SK-N-SH (cell line): ENCODE results near the gene GALNT12. TPM values are rescaled to one million over a fixed set of nuclear protein-coding genes. Genes with fewer than 3 reads are reported as not detected.

Experiments
- CTCF ChIA-PET: fragments of 300-600, 350-600 bp; formaldehyde crosslinking; extraction: SDS; loops from one replicate; lab custom pipeline; 2021; lab: Yijun Ruan, JAX
- POLR2A ChIA-PET: fragments of 350-600 bp; sonication (Branson Sonifier 250); formaldehyde crosslinking; extraction: SDS; loops from one replicate; lab custom pipeline; 2020; ENCODE audit warnings: antibody characterized with exemption, inconsistent platforms; lab: Yijun Ruan, JAX
- DNase-seq: peaks from one replicate; pipeline ENCODE4 v3.0.0; 2012
- H2AFZ ChIP-seq: fragments of 200-600 bp; sonication (generic); 2 replicates; pipeline ENCODE4 v1.8.1; 2016; ENCODE audit warnings: antibody characterized with exemption, mild to moderate bottlenecking, low read depth
- H3F3A ChIP-seq: fragments of 200-600 bp; sonication (generic); replicated peaks from 2 replicates; pipeline ENCODE3; 2016; ENCODE audit warnings: antibody characterized with exemption, mild to moderate bottlenecking; ENCODE audit not compliant: insufficient read depth
- H3K27ac ChIP-seq, 2 experiments: fragments of 200-500 bp in 1 of 2; fragments of 200-600 bp in 1 of 2; sonication (Bioruptor generic) in 1 of 2; sonication (generic), shearing (Covaris generic) in 1 of 2; 2 replicates each; pipeline versions ENCODE4 v1.5.1 to v1.6.1; 2014 to 2016; ENCODE audit warnings: low read depth in 2 of 2, inconsistent platforms in 1 of 2, low read length in 1 of 2, mild to moderate bottlenecking in 1 of 2, mixed read lengths in 1 of 2
- H3K27me3 ChIP-seq: fragments of 200-600 bp; sonication (generic), shearing (Covaris generic); 2 replicates; pipeline ENCODE4 v1.6.1; 2016; ENCODE audit warnings: mixed run types; ENCODE audit not compliant: insufficient read depth
- H3K36me3 ChIP-seq, 2 experiments: fragments of 200-500 bp in 1 of 2; fragments of 200-600 bp in 1 of 2; sonication (Bioruptor generic) in 1 of 2; sonication (generic) in 1 of 2; replicated peaks in 1 of 2; 2 replicates each; pipeline versions ENCODE3 to v1.5.1; 2014 to 2016; ENCODE audit warnings: low read length in 1 of 2, mild to moderate bottlenecking in 1 of 2; ENCODE audit not compliant: insufficient read depth in 2 of 2, control insufficient read depth in 1 of 2
- H3K4me1 ChIP-seq, 2 experiments: fragments of 200-500 bp in 1 of 2; fragments of 200-600 bp in 1 of 2; sonication (Bioruptor generic) in 1 of 2; sonication (generic), shearing (Covaris generic) in 1 of 2; 2 replicates each; pipeline versions ENCODE4 v1.5.1 to v1.6.1; 2014 to 2016; ENCODE audit warnings: low read depth in 1 of 2, low read length in 1 of 2, mixed run types in 1 of 2; ENCODE audit not compliant: insufficient read depth in 2 of 2, control insufficient read depth in 1 of 2
- H3K4me2 ChIP-seq: fragments of 200-600 bp; sonication (generic), shearing (Covaris generic); 2 replicates; pipeline ENCODE4 v1.6.1; 2017; ENCODE audit warnings: mixed run types
- H3K4me3 ChIP-seq, 2 experiments: fragments of 200-500 bp in 1 of 2; fragments of 200-600 bp in 1 of 2; sonication (Bioruptor generic) in 1 of 2; sonication (generic), shearing (Covaris generic) in 1 of 2; 2 replicates each; pipeline versions ENCODE4 v1.5.1 to v1.8.1; 2014 to 2016; ENCODE audit warnings: low read depth in 2 of 2, inconsistent platforms in 1 of 2, low read length in 1 of 2, mild to moderate bottlenecking in 1 of 2, mixed read lengths in 1 of 2, moderate library complexity in 1 of 2
- H3K79me2 ChIP-seq: fragments of 200-600 bp; sonication (generic); 2 replicates; pipeline ENCODE4 v1.8.1; 2017; ENCODE audit warnings: mild to moderate bottlenecking; ENCODE audit not compliant: insufficient read depth
- H3K9ac ChIP-seq: fragments of 200-600 bp; sonication (generic); 2 replicates; pipeline ENCODE4 v1.6.1; 2017; ENCODE audit warnings: mixed run types
- H3K9me2 ChIP-seq: fragments of 200-600 bp; sonication (generic); 2 replicates; pipeline ENCODE4 v1.6.1; 2017; ENCODE audit warnings: mixed run types
- H3K9me3 ChIP-seq: fragments of 200-600 bp; sonication (generic); 2 replicates; pipeline ENCODE4 v1.6.1; 2017; ENCODE audit warnings: mixed run types, mild to moderate bottlenecking, moderate library complexity
- H4K20me1 ChIP-seq: fragments of 200-600 bp; sonication (generic); 2 replicates; pipeline ENCODE4 v1.6.1; 2017; ENCODE audit warnings: mild to moderate bottlenecking, mixed run types; ENCODE audit not compliant: insufficient read depth
- ELF1 ChIP-seq: IDR thresholded peaks from 2 replicates; pipeline ENCODE4 v1.4.0; 2012
- EP300 ChIP-seq, 2 experiments: IDR thresholded peaks; 2 replicates each; pipeline versions ENCODE4 v1.4.0 to v1.6.1; 2012; ENCODE audit warnings: borderline replicate concordance in 1 of 2, low read depth in 1 of 2, low read length in 1 of 2
- EZH2phosphoT487 ChIP-seq: fragments of 200-600 bp; sonication (generic); IDR thresholded peaks from 2 replicates; pipeline ENCODE4 v1.6.1; 2017; ENCODE audit warnings: low read depth, mixed run types, mild to moderate bottlenecking, antibody characterized with exemption, moderate library complexity, borderline replicate concordance
- FOSL2 ChIP-seq: IDR thresholded peaks from 2 replicates; pipeline ENCODE4 v1.4.0; 2012; ENCODE audit warnings: low read depth, mild to moderate bottlenecking, moderate library complexity, borderline replicate concordance
- FOXJ3 ChIP-seq: sonication (generic); formaldehyde crosslinking; IDR thresholded peaks from 2 replicates; pipeline ENCODE4 v1.5.1; 2020; ENCODE audit warnings: mild to moderate bottlenecking, missing genetic modification reagents
- GABPA ChIP-seq: IDR thresholded peaks from 2 replicates; pipeline ENCODE4 v1.4.0; 2012; ENCODE audit warnings: low read depth, mild to moderate bottlenecking
- GATA2 ChIP-seq: sonication (generic); formaldehyde crosslinking; IDR thresholded peaks from 2 replicates; pipeline ENCODE4 v1.5.0; 2020; ENCODE audit warnings: mild to moderate bottlenecking, missing genetic modification reagents
- IRF3 ChIP-seq: fragments of 150-350 bp; IDR thresholded peaks from 2 replicates; pipeline ENCODE4 v1.6.1; 2016; ENCODE audit warnings: mild to moderate bottlenecking, low read depth, low read length
- JUND ChIP-seq: IDR thresholded peaks from 2 replicates; pipeline ENCODE4 v1.4.0; 2012
- MAX ChIP-seq: IDR thresholded peaks from 2 replicates; pipeline ENCODE4 v1.4.0; 2012; ENCODE audit warnings: low read depth
- NRF1 ChIP-seq: IDR thresholded peaks from 2 replicates; pipeline ENCODE4 v1.6.1; 2012; ENCODE audit warnings: low read depth, mild to moderate bottlenecking, low read length
- PBX3 ChIP-seq: IDR thresholded peaks from 2 replicates; pipeline ENCODE4; 2012
- POLR2AphosphoS5 ChIP-seq: IDR thresholded peaks from 2 replicates; pipeline ENCODE4 v1.6.1; 2012; ENCODE audit warnings: low read depth, low read length
- RAD21 ChIP-seq: IDR thresholded peaks from 2 replicates; pipeline ENCODE4 v1.6.1; 2012; ENCODE audit warnings: mild to moderate bottlenecking, low read length
- RCOR1 ChIP-seq: fragments of 150-350 bp; IDR thresholded peaks from 2 replicates; pipeline ENCODE4 v1.6.1; 2017; ENCODE audit warnings: antibody characterized with exemption, low read length
- RXRA ChIP-seq: IDR thresholded peaks from 2 replicates; pipeline ENCODE4 v1.4.0; 2012; ENCODE audit warnings: low read depth, mild to moderate bottlenecking, borderline replicate concordance
- SMC3 ChIP-seq: IDR thresholded peaks from 2 replicates; pipeline ENCODE4 v1.6.1; 2012; ENCODE audit warnings: low read depth, low read length, improper control_type of control experiment
- TAF1 ChIP-seq: IDR thresholded peaks from 2 replicates; pipeline ENCODE4 v1.6.1; 2012; ENCODE audit warnings: low read depth, mild to moderate bottlenecking, low read length, moderate library complexity, borderline replicate concordance
- TEAD4 ChIP-seq: IDR thresholded peaks from 2 replicates; pipeline ENCODE4 v1.4.0; 2012; ENCODE audit warnings: mild to moderate bottlenecking, borderline replicate concordance; ENCODE audit not compliant: insufficient read depth
- USF2 ChIP-seq: fragments of 150-350 bp; IDR thresholded peaks from 2 replicates; pipeline ENCODE4 v1.6.1; 2017; ENCODE audit warnings: antibody characterized with exemption, low read length, low read depth, borderline replicate concordance
- WGBS: methylation state at CpG from one replicate; pipeline ENCODE4 v1.1.6; 2017; ENCODE audit warnings: low lambda C conversion rate; 5-methylcytosine and 5-hydroxymethylcytosine counted together
- polyA plus RNA-seq, 3 experiments: library from polyadenylated mRNA; depleted of rRNA; stranded (reverse); fragments of >200 nt; gene quantifications; 2 replicates each; pipeline ENCODE4 v1.2.3, GENCODE V29; 2012

GALNT12 gene
- polyA plus RNA-seq, 1 of the 3 experiments (the other 2 are of a cell fraction) = 7.4 TPM

- no peak for DNase-seq
- no peak overlapping the region for H3K4me3 ChIP-seq
- H3K4me2 ChIP-seq = no peak overlapping the region
- H3K27me3 ChIP-seq = no peaks in the 10 kb centered on the region
- no peaks in the 10 kb centered on the region for H3K9me2 ChIP-seq
- H3K9me3 ChIP-seq = no peaks in the 10 kb centered on the region
- POLR2A ChIA-PET = no interaction called here
- H3K79me2 ChIP-seq = no peaks in the 10 kb centered on the region
- no peak overlapping the region for H3K9ac ChIP-seq
- no peaks in the 10 kb centered on the region for H3F3A ChIP-seq
- no peak for TF ChIP-seq GATA2 (CRISPR knock-in tag)
- no peak for TF ChIP-seq EP300 (IDR thresholded peaks at IDR 0.05; ENCODE audit: borderline replicate concordance in 1 of 2, low read depth in 1 of 2, low read length in 1 of 2)
- TF ChIP-seq FOXJ3 = no peak
- no peak for TF ChIP-seq NRF1
- no peak for TF ChIP-seq GABPA
- no peak for TF ChIP-seq PBX3
- TF ChIP-seq TAF1 = no peak
- TF ChIP-seq SMC3 = no peak
- TF ChIP-seq USF2 = no peak
- TF ChIP-seq JUND = no peak
- no peak for TF ChIP-seq IRF3
- no peak for TF ChIP-seq FOSL2
- no peak for TF ChIP-seq ELF1
- CTCF ChIA-PET = interaction anchor here (1.0 to 1.4 kb wide), 2 partner anchors 22 to 23 kb away, joined by 3 to 4 read pairs; no protein-coding TSS in a partner anchor
- H3K27ac ChIP-seq = no peak overlapping the region
- H3K36me3 ChIP-seq = no peaks in the 10 kb centered on the region
- 45% methylated on average over 9 of the region's 9 CpGs for WGBS
- H3K4me1 ChIP-seq = 0 out of 4 replicates have a peak, but pooled peaks cover 0 to 10% of the 10 kb centered on the region in 2 experiments
- no peak overlapping the region for H2AFZ ChIP-seq
- H4K20me1 ChIP-seq = no peaks in the 10 kb centered on the region
Measured at GRCh38 chr9:98871558-98872065, 64.1 kb downstream of the GALNT12 start.

- peak overlapping the region; percentile 14; the same call in 1 of the 2 replicates for H3K4me2 ChIP-seq
- H3K9me3 ChIP-seq = no peaks in the 10 kb centered on the region
- no peak overlapping the region for H3K4me3 ChIP-seq
- H3K9me2 ChIP-seq = no peaks in the 10 kb centered on the region
- no peak overlapping the region for H2AFZ ChIP-seq
- ChIA-PET CTCF (interaction anchor here (2.3 kb wide), 1 partner anchor 25 kb away, joined by 5 read pairs; no protein-coding TSS in a partner anchor), POLR2A (no interaction called here)
- no peak for DNase-seq
- no peaks in the 10 kb centered on the region for H4K20me1 ChIP-seq
- no peaks in the 10 kb centered on the region for H3K27me3 ChIP-seq
- H3K9ac ChIP-seq = no peak overlapping the region
- H3K27ac ChIP-seq = no peak overlapping the region
- no peaks in the 10 kb centered on the region for H3F3A ChIP-seq
- H3K79me2 ChIP-seq = no peaks in the 10 kb centered on the region
- WGBS = 85% methylated on average over 2 of the region's 2 CpGs
- H3K4me1 ChIP-seq = no peaks in the 10 kb centered on the region
- H3K36me3 ChIP-seq = no peaks in the 10 kb centered on the region
- TF ChIP-seq PBX3 (no peak), POLR2AphosphoS5 (no peak), MAX (no peak), TEAD4 (no peak), RAD21 (no peak), EZH2phosphoT487 (no peak), FOXJ3 (no peak), IRF3 (no peak), RXRA (no peak), RCOR1 (no peak), ELF1 (no peak)
Measured at GRCh38 chr9:98873526-98873925, 66.1 kb downstream of the GALNT12 start.
